ENCODE measurements around the gene ACTN2. TPM values are rescaled to one million over a fixed set of nuclear protein-coding genes. Genes with fewer than 3 reads are reported as not detected.

Gene ACTN2
- total RNA-seq, 1 donor from 2014 or later: 2.4 TPM

GRCh38 chr1:236810018-236810417, 123.7 kb downstream of the ACTN2 start:
- DNase-seq (ENCODE audit: extremely low spot score, unreplicated experiment): no peak
- H3K27me3 Mint-ChIP-seq: no peaks in the 10 kb centered on the region
- no peak overlapping the region for H3K27ac Mint-ChIP-seq
- H3K4me1 Mint-ChIP-seq (ENCODE audit: unreplicated experiment): no peaks in the 10 kb centered on the region
- H3K9me3 Mint-ChIP-seq: no peaks in the 10 kb centered on the region
- no peak overlapping the region for H3K4me3 Mint-ChIP-seq
- H3K36me3 Mint-ChIP-seq: peaks cover 30% of the 10 kb centered on the region
- TF ChIP-seq, protein P1, sequence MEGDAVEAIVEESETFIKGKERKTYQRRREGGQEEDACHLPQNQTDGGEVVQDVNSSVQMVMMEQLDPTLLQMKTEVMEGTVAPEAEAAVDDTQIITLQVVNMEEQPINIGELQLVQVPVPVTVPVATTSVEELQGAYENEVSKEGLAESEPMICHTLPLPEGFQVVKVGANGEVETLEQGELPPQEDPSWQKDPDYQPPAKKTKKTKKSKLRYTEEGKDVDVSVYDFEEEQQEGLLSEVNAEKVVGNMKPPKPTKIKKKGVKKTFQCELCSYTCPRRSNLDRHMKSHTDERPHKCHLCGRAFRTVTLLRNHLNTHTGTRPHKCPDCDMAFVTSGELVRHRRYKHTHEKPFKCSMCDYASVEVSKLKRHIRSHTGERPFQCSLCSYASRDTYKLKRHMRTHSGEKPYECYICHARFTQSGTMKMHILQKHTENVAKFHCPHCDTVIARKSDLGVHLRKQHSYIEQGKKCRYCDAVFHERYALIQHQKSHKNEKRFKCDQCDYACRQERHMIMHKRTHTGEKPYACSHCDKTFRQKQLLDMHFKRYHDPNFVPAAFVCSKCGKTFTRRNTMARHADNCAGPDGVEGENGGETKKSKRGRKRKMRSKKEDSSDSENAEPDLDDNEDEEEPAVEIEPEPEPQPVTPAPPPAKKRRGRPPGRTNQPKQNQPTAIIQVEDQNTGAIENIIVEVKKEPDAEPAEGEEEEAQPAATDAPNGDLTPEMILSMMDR (conservative IDR thresholded peaks at IDR 0.05): no peak

DNA sequence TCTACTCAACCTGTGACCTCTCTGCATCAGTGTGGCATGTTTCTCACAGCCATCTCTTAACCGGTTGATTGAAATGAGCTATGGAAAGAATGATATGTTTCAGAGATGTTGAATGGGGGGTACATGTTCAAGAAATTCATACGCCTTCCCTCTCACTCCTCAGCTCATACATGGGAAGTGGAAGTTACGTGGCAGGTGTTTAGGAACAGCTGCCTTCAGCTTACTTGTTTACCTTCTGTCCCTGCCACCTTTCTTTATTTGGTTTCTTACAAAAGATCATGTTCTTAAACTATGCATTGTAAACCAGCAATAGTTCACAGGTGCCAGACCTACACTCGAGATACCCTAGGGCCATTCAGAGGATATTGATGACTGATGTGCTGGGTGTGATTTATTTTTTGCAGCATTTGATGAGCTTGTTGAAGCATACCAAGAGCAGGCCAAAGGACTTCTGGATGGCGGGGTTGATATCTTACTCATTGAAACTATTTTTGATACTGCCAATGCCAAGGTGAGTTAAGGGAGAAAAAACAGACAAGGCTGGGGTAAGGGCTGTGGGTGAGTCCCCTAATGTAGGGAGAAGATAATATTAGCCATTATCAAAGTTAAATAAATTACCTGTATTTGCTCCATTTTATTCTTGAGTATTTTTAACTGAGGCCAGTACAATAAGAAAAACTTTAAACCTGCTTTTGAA, 126.2 kb downstream of the ACTN2 start:
- TF ChIP-seq, protein P1 (conservative IDR thresholded peaks at IDR 0.05): no peak
- peaks cover 32% of the 10 kb centered on the region for H3K36me3 Mint-ChIP-seq

More for the DNA sequence above, 126.2 kb downstream of the ACTN2 start:
- H3K27me3 Mint-ChIP-seq: no peaks in the 10 kb centered on the region
- H3K4me1 Mint-ChIP-seq (ENCODE audit: unreplicated experiment): no peaks in the 10 kb centered on the region
- DNase-seq (ENCODE audit: extremely low spot score, unreplicated experiment): no peak
- no peak overlapping the region for H3K4me3 Mint-ChIP-seq
- H3K9me3 Mint-ChIP-seq: no peaks in the 10 kb centered on the region
- H3K27ac Mint-ChIP-seq: no peak overlapping the region

Other genes starting within 250 kb of the ACTN2 start
- 42.4 and 87.4 TPM in 2 replicates for gene LGALS8, start 162.5 kb upstream of the ACTN2 start, total RNA-seq (ENCODE audit: low replicate concordance)
- gene HEATR1, start 82.0 kb upstream of the ACTN2 start, total RNA-seq (ENCODE audit: low replicate concordance): 43.5 and 51.5 TPM in 2 replicates
- gene MTR, start 108.8 kb downstream of the ACTN2 start, total RNA-seq (ENCODE audit: low replicate concordance): 26.9 and 44.1 TPM in 2 replicates